Measurements from ENCODE around the gene PNLIPRP2. TPM values are rescaled to one million over a fixed set of nuclear protein-coding genes. Genes with fewer than 3 reads are reported as not detected.

The PNLIPRP2 gene
- total RNA-seq, 2 experiments from 2014 or later: not detected

DNA sequence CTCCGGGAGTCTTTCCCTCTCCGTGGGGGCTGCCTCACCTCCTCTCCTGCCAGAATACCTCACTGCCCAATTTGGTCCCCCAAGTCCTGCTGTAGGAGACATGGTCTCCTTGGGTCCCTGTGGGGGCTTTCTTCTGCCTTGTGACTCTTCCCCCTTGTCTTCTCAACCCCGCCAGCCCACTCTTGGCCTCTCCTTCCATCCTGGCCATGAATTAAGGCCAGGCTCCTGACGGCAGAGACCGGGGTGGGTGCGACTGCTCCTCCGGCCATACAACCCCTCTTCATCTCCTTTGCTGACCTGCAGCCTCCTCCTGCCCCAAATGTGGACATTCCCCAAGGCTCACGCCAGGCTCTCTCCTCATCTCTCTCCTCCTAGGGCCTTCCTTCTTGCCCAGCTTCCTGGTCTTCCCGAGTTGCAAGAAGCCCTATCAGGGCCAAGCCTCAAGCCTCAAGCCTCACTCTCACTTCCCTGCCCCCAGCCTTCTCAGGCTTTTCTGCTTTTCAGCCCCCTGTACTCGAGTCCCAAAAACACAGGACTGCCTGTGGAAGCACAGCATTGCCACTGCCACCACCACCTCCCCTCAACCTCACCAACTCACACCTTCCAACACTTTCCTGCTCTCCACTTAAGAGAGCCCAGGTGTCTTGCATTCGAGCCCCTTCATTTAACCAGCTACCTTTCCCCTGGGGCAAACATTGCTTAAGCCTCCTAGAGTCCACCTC lies 1.3 kb downstream of the PNLIPRP2 start:
- ChIA-PET CTCF (no interaction called here), POLR2A (no interaction called here)
- no peak overlapping the region for H3K4me3 Mint-ChIP-seq

DNA sequence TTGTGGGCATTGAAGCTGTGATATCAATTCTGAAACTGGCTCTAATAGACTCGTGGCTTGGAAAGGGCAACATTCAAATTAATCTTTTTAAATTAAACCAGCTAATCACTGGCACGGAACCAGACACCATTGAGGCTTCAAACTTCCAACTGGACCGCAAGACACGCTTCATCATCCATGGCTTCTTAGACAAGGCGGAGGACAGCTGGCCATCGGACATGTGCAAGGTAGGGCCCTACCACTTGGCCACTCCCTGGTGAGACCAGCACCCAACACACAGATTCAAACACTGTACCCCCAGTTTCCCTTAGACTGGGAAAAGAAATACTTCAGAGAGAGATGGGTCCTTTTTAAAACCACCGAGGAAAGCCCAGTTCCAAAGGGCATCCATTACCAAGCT lies 5.1 kb downstream of the PNLIPRP2 start:
- no peaks in the 10 kb centered on the region for H3K36me3 Mint-ChIP-seq
- no peak for DNase-seq
- POLR2A ChIA-PET: no interaction called here
- no peaks in the 10 kb centered on the region for H3K9me3 Mint-ChIP-seq
- H3K27me3 Mint-ChIP-seq: peaks cover 20% of the 10 kb centered on the region
- H3K4me3 Mint-ChIP-seq: no peak overlapping the region
- intact Hi-C loops (cut with micrococcal nuclease): no loop called here
- H3K4me1 Mint-ChIP-seq (ENCODE audit: low read depth): no peaks in the 10 kb centered on the region
- CTCF ChIA-PET: no interaction called here
- no peak overlapping the region for H3K27ac Mint-ChIP-seq

More for the DNA sequence above, 1.3 kb downstream of the PNLIPRP2 start:
- Mint-ChIP-seq H3K27ac (no peak overlapping the region), H3K36me3 (no peaks in the 10 kb centered on the region), H3K9me3 (no peaks in the 10 kb centered on the region), H3K4me1 (ENCODE audit: low read depth) (no peaks in the 10 kb centered on the region), H3K27me3 (peaks cover 13% of the 10 kb centered on the region)
- intact Hi-C loops (cut with micrococcal nuclease): no loop called here
- DNase-seq: no peak

DNA sequence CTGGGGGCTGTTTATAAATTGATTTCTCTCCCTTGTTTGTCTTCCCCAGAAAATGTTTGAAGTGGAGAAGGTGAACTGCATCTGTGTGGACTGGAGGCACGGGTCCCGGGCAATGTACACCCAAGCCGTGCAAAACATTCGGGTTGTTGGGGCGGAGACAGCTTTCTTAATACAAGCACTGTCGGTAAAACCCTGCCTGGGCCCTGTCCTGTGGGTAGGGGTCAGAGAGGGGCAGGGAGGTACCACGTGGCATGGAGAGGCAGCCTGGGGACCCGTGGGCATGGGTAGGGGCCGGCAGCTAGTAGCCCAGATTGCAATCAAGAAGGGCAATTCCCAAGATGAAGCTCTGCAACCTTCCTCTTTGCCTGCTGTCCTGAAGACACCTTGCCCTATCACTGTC lies 6.1 kb downstream of the PNLIPRP2 start:
- no peak overlapping the region for H3K4me3 Mint-ChIP-seq
- H3K36me3 Mint-ChIP-seq: no peaks in the 10 kb centered on the region
- no peaks in the 10 kb centered on the region for H3K4me1 Mint-ChIP-seq (ENCODE audit: low read depth)
- peaks cover 18% of the 10 kb centered on the region for H3K27me3 Mint-ChIP-seq
- H3K27ac Mint-ChIP-seq: no peak overlapping the region
- no peak for DNase-seq
- ChIA-PET CTCF (no interaction called here), POLR2A (no interaction called here)
- intact Hi-C loops (cut with micrococcal nuclease): no loop called here
- H3K9me3 Mint-ChIP-seq: no peaks in the 10 kb centered on the region

DNA sequence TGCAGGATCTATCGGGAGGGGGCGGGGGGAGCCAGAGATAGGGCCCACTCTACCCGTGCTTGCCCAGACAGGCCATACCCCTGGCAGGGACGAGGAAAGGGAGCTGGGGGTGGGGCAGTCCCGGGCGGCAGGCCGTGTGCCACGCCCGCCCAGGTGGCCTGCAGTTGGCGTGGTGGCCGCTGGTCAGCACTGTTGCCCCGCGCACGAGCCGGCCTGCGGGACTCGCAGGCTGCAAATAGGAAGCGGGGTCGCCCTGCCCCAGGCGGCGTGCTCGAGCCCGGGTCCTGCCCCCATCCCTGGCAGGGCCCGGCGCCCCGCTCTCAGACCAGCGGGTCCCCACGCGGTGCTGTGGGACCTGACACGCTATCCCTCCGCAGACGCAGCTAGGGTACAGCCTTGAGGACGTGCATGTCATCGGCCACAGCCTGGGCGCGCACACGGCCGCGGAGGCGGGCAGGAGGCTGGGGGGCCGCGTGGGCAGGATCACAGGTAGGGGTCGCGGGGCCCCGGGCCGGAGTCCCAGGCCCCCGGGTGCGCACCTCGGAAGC lies 6.7 kb downstream of the PNLIPRP2 start:
- POLR2A ChIA-PET: no interaction called here
- intact Hi-C loops (cut with micrococcal nuclease): no loop called here
- no peak for DNase-seq
- no peak overlapping the region for H3K4me3 Mint-ChIP-seq
- H3K9me3 Mint-ChIP-seq: no peaks in the 10 kb centered on the region
- H3K36me3 Mint-ChIP-seq: no peaks in the 10 kb centered on the region
- H3K27me3 Mint-ChIP-seq: peaks cover 18% of the 10 kb centered on the region
- H3K4me1 Mint-ChIP-seq (ENCODE audit: low read depth): no peaks in the 10 kb centered on the region
- H3K27ac Mint-ChIP-seq: no peak overlapping the region
- CTCF ChIA-PET: no interaction called here

DNA sequence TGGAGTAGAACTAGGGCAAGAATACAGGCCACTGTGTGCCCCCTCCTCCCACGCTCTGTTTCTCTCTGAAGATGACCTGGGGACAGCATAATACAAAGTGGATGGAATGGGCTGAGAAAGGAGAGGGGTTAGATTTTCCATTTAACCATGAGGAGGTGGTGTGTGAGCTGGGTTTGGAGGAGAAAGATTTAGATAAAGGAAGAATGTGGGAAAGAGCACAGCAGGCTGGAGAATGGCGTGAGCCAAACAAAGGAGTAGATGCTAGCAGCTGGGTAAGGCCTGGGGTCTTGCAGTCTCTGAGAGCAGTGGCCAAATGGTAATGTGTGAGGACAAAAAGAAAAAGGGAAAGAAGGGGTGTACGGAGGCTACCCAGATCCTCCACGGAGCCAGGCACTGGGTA lies 8.6 kb downstream of the PNLIPRP2 start:
- intact Hi-C loops (cut with micrococcal nuclease): no loop called here
- ChIA-PET CTCF (no interaction called here), POLR2A (no interaction called here)
- H3K27ac Mint-ChIP-seq: no peak overlapping the region
- H3K27me3 Mint-ChIP-seq: peaks cover 18% of the 10 kb centered on the region
- H3K9me3 Mint-ChIP-seq: no peaks in the 10 kb centered on the region
- no peak overlapping the region for H3K4me3 Mint-ChIP-seq
- DNase-seq: no peak
- H3K36me3 Mint-ChIP-seq: no peaks in the 10 kb centered on the region
- H3K4me1 Mint-ChIP-seq (ENCODE audit: low read depth): no peaks in the 10 kb centered on the region

DNA sequence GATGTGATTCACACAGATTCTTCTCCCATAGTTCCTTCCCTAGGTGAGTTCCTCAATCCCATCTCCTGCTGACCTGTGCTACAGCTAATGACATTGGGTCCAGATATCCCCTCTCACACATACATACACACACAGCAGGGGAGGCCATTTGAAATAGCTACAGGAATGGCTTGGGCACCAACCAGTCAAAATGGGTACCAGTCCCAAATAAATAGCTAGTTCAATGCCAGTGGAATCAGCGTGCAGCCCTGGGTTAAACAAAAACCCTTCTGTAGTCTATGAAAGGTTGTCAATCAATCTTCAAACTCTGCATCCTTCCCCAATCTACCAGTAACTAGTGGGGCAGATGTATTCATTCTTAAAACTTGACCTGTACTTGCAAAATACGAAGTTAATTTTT lies 9.3 kb downstream of the PNLIPRP2 start:
- H3K36me3 Mint-ChIP-seq: no peaks in the 10 kb centered on the region
- H3K4me3 Mint-ChIP-seq: no peak overlapping the region
- peaks cover 15% of the 10 kb centered on the region for H3K27me3 Mint-ChIP-seq
- POLR2A ChIA-PET: no interaction called here
- CTCF ChIA-PET: no interaction called here
- DNase-seq: no peak
- intact Hi-C loops (cut with micrococcal nuclease): no loop called here
- no peak overlapping the region for H3K27ac Mint-ChIP-seq
- no peaks in the 10 kb centered on the region for H3K9me3 Mint-ChIP-seq
- H3K4me1 Mint-ChIP-seq (ENCODE audit: low read depth): no peaks in the 10 kb centered on the region

DNA sequence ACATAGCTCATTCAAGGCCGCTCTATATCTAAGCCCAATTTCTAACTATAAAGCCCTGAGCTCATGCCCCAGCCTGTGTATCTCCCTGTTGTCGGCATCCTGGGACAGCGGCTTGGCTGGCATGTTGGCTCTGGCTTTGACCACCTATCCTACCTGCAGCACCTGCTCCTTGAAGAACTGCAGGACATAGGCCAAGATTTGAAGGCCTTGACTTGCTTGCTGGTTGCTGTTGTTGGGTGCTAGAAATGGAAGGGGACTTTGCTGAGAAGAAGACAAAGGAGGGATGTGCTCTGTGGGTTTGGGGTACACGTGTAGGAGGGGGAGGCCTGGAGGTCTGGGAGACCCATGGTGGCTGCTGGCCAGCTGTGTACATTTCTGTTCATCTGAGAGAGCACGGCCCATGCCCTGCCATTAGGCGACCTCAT lies 11.1 kb downstream of the PNLIPRP2 start:
- H3K4me1 Mint-ChIP-seq (ENCODE audit: low read depth): no peaks in the 10 kb centered on the region
- H3K27me3 Mint-ChIP-seq: peaks cover 10% of the 10 kb centered on the region
- no peaks in the 10 kb centered on the region for H3K9me3 Mint-ChIP-seq
- H3K4me3 Mint-ChIP-seq: no peak overlapping the region
- intact Hi-C loops (cut with micrococcal nuclease): no loop called here
- no peak overlapping the region for H3K27ac Mint-ChIP-seq
- CTCF ChIA-PET: no interaction called here
- DNase-seq: no peak
- no peaks in the 10 kb centered on the region for H3K36me3 Mint-ChIP-seq
- POLR2A ChIA-PET: no interaction called here

DNA sequence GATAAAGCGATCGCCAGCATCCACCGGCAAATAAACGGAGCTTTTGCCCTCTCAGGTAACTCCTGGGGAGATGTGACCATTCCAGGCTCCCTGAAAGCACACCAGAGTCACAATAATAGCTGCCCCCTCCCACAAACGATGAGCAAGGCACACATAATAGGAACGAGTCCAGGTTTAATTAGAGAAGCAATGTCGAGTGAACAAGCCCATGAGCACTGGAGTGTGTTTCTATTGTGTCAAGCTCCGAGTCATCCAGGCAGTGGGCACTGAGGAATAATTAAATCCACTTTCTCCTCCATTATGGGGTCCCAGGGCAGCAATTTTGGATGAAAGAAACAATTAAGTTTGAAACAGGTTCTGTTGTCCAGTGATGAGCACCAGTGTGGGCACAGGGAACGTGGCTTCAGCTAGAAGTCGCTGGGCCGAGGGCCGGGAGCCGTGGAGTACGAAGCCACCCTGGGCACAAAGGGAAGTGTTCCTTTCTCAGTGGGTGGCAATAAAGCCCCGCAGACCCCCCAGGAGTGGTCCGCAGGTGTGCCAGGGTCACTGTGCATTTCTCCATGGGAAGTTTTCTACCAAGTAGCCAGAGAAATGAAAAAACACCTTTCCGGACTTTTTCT lies 12.0 kb downstream of the PNLIPRP2 start:
- Mint-ChIP-seq H3K4me3 (no peak overlapping the region), H3K27me3 (peaks cover 10% of the 10 kb centered on the region), H3K27ac (no peak overlapping the region), H3K4me1 (ENCODE audit: low read depth) (no peaks in the 10 kb centered on the region), H3K9me3 (no peaks in the 10 kb centered on the region), H3K36me3 (no peaks in the 10 kb centered on the region)
- intact Hi-C loops (cut with micrococcal nuclease): no loop called here
- DNase-seq: no peak
- ChIA-PET CTCF (no interaction called here), POLR2A (no interaction called here)

DNA sequence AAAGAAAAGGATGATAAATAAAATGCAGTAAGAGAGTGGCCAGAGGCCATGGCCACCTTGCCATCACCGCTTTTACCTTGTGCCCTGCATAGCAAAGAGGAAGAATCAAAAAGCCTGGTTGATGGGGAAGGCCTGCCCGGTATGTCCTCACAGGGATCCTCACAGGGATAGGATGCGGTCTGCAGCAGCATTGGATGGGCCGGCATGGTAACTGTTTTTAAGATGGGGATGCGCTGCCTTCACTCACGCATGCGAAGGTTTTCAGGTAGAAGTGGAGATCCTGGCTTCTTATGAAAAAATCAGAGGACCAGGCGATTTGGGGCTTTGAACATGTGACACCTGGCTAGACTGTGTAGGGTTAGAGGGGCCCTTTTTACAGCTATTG lies 12.5 kb downstream of the PNLIPRP2 start:
- ChIA-PET POLR2A (no interaction called here), CTCF (no interaction called here)
- Mint-ChIP-seq H3K4me1 (ENCODE audit: low read depth) (no peaks in the 10 kb centered on the region), H3K27me3 (peaks cover 10% of the 10 kb centered on the region), H3K9me3 (no peaks in the 10 kb centered on the region), H3K36me3 (no peaks in the 10 kb centered on the region), H3K27ac (no peak overlapping the region), H3K4me3 (no peak overlapping the region)
- intact Hi-C loops (cut with micrococcal nuclease): no loop called here
- no peak for DNase-seq

DNA sequence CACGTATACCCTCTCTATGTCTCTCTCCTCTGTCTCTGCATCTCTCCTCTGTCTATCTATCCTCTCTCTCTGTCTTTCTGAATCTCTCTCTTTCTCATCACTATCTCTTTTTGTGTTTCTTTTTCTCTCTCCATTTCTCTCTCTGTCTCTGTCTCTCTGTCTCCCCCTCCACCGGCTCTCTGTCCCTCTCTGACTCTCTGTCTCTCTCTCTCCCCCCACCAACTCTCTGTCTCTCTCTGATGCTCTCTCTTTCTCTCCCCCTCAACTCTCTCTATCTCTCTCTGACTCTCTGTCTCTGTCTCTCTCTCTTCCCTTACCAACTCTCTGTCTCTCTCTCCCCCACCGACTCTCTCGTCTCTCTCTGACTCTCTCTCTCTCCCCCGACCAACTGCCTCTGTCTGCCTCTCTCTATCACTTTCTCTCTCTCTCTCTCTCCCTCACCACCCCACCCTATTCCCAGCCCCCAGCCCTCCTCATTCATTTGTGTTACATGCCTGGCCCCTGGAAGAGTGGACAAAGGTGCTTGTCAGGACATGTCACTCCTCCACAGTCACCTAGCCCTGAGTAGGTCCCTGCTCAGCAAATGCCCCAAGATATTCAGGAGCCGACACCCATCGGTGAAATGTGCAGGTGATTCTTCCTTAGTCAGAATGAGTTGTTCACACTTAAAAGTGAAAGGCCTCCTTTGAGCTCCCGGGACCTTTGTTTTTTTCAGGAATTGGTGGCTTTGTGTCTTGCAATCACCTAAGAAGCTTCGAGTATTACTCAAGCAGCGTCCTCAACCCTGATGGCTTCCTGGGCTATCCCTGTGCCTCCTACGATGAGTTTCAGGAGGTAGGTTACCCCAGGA lies 13.6 kb downstream of the PNLIPRP2 start:
- Mint-ChIP-seq H3K4me3 (no peak overlapping the region), H3K27ac (no peak overlapping the region), H3K27me3 (peaks cover 7% of the 10 kb centered on the region), H3K4me1 (ENCODE audit: low read depth) (no peaks in the 10 kb centered on the region), H3K9me3 (no peaks in the 10 kb centered on the region), H3K36me3 (no peaks in the 10 kb centered on the region)
- POLR2A ChIA-PET: no interaction called here
- CTCF ChIA-PET: no interaction called here
- intact Hi-C loops (cut with micrococcal nuclease): no loop called here
- no peak for DNase-seq

DNA sequence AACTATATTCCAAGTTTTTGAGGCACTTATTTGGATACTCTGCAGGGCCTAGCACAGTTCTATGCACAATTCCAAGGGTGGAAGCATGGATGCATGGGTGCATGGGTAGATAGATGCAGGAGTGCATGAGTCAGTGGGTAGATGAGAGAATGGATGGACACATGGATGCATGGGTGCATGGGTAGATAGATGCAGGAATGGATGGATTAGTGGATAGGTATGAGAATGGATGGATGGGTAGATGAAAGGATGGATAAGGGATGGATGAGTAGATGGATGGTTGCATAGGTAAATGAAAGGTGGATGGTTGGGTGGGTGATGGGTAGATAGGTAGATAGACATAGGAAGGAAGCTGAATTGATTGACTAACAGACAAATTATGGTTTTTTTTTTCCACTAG lies 15.6 kb downstream of the PNLIPRP2 start:
- Mint-ChIP-seq H3K27ac (no peak overlapping the region), H3K36me3 (no peaks in the 10 kb centered on the region), H3K4me1 (ENCODE audit: low read depth) (no peaks in the 10 kb centered on the region), H3K4me3 (no peak overlapping the region), H3K9me3 (peaks cover 10% of the 10 kb centered on the region), H3K27me3 (peaks cover 12% of the 10 kb centered on the region)
- intact Hi-C loops (cut with micrococcal nuclease): no loop called here
- ChIA-PET POLR2A (no interaction called here), CTCF (no interaction called here)
- no peak for DNase-seq

DNA sequence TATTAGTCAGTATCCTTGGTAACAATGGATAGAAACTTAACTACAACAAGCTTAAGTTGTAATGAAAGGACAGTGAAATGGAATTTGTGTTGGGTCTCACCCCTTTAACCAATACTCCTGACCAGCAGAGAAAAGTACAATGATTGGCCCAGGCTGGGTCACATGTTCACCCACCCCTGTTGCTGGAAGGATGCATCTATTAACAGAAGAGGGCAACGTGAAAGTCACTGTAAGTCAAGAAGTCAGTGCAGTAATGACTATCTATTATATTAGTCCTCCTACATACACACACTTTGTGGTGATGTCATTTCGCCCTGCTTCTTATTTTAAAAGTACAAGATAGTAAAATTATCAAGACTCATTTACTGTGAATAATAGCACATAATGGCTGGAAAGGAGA lies 16.2 kb downstream of the PNLIPRP2 start:
- Mint-ChIP-seq H3K4me1 (ENCODE audit: low read depth) (no peaks in the 10 kb centered on the region), H3K27ac (no peak overlapping the region), H3K27me3 (peaks cover 12% of the 10 kb centered on the region), H3K4me3 (no peak overlapping the region), H3K9me3 (peaks cover 10% of the 10 kb centered on the region), H3K36me3 (no peaks in the 10 kb centered on the region)
- intact Hi-C loops (cut with micrococcal nuclease): no loop called here
- ChIA-PET CTCF (no interaction called here), POLR2A (no interaction called here)
- DNase-seq: no peak

All from activated CD4-positive, alpha-beta memory T cell treated with anti-CD3 and anti-CD28 coated beads for 36 hours (primary cell).